Measurements from ENCODE around the gene LTA4H.

LTA4H gene

DNA sequence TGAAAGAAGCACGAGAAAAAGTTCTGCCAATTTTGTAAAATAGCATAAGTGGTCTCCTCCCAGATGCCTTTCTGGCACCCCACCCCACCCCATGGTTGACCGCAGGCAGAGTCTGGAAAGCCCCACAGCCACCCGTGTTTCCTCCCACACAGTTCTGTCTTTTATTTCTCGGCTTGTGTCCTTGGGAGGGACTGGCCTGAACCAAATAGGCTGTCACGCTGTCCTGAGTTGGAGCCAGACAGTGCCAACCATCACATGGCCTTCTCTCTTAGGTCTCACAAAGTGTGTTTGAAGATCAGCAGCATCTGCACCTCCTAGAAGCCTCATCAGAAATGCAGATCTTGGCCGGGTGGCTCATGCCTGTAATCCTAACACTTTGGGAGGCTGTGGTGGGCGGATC is 10.2 kb upstream of the LTA4H start:
- Histone ChIP-seq H3K27ac (ENCODE audit: low read depth, low read length) (no peak overlapping the region), H3K27me3 (ENCODE audit: control insufficient read depth, insufficient read depth, low read length) (no peaks in the 10 kb centered on the region), H3K4me1 (ENCODE audit: control insufficient read depth, insufficient read depth, low read length) (no peaks in the 10 kb centered on the region), H3K9ac (ENCODE audit: low read length) (no peak overlapping the region), H3K9me3 (ENCODE audit: control insufficient read depth, insufficient read depth, low read depth, low read length) (no peaks in the 10 kb centered on the region), H3K4me3 (ENCODE audit: low read depth, low read length) (no peak overlapping the region), H3K36me3 (ENCODE audit: control insufficient read depth, insufficient read depth, low read length) (no peaks in the 10 kb centered on the region)

DNA sequence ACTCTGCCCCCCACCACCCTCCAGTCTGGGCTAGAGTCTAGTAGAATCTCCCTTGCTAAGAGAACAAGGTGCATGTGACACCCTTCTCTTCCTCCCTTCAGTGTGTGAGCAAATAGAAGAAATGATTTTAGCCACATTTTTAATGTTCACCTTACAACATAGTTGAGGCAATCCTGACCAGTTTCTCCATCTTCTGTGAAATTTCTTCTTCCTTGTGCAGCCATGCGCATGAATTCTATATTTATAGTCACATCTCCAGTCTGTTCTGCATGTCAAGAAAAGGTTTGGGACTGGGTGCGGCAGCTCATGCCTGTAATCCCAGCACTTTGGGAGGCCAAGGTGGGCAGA is 9.5 kb upstream of the LTA4H start:
- Histone ChIP-seq H3K27ac (ENCODE audit: low read depth, low read length) (no peak overlapping the region), H3K9me3 (ENCODE audit: control insufficient read depth, insufficient read depth, low read depth, low read length) (no peaks in the 10 kb centered on the region)

GRCh38 chr12:96044017-96044942 is 8.9 kb upstream of the LTA4H start:
- no peaks in the 10 kb centered on the region for H3K36me3 ChIP-seq (ENCODE audit: control insufficient read depth, insufficient read depth, low read length)
- H3K9me3 ChIP-seq (ENCODE audit: control insufficient read depth, insufficient read depth, low read depth, low read length): no peaks in the 10 kb centered on the region
- no peak overlapping the region for H3K27ac ChIP-seq (ENCODE audit: low read depth, low read length)
- no peak overlapping the region for H3K9ac ChIP-seq (ENCODE audit: low read length)
- H3K27me3 ChIP-seq (ENCODE audit: control insufficient read depth, insufficient read depth, low read length): no peaks in the 10 kb centered on the region
- H3K4me3 ChIP-seq (ENCODE audit: low read depth, low read length): no peak overlapping the region
- no peaks in the 10 kb centered on the region for H3K4me1 ChIP-seq (ENCODE audit: control insufficient read depth, insufficient read depth, low read length)

More for the DNA sequence above, 9.5 kb upstream of the LTA4H start:
- no peaks in the 10 kb centered on the region for H3K36me3 ChIP-seq (ENCODE audit: control insufficient read depth, insufficient read depth, low read length)
- no peaks in the 10 kb centered on the region for H3K4me1 ChIP-seq (ENCODE audit: control insufficient read depth, insufficient read depth, low read length)
- H3K27me3 ChIP-seq (ENCODE audit: control insufficient read depth, insufficient read depth, low read length): no peaks in the 10 kb centered on the region
- no peak overlapping the region for H3K4me3 ChIP-seq (ENCODE audit: low read depth, low read length)
- H3K9ac ChIP-seq (ENCODE audit: low read length): no peak overlapping the region

GRCh38 chr12:96041181-96041580 is 5.8 kb upstream of the LTA4H start:
- Histone ChIP-seq H3K9me3 (ENCODE audit: control insufficient read depth, insufficient read depth, low read depth, low read length) (no peaks in the 10 kb centered on the region), H3K36me3 (ENCODE audit: control insufficient read depth, insufficient read depth, low read length) (no peaks in the 10 kb centered on the region), H3K4me3 (ENCODE audit: low read depth, low read length) (no peak overlapping the region), H3K4me1 (ENCODE audit: control insufficient read depth, insufficient read depth, low read length) (no peaks in the 10 kb centered on the region), H3K27me3 (ENCODE audit: control insufficient read depth, insufficient read depth, low read length) (no peaks in the 10 kb centered on the region), H3K27ac (ENCODE audit: low read depth, low read length) (no peak overlapping the region), H3K9ac (ENCODE audit: low read length) (no peak overlapping the region)

- Histone ChIP-seq H3K27ac (ENCODE audit: low read depth, low read length) (no peak overlapping the region), H3K27me3 (ENCODE audit: control insufficient read depth, insufficient read depth, low read length) (no peaks in the 10 kb centered on the region), H3K4me3 (ENCODE audit: low read depth, low read length) (no peak overlapping the region), H3K9me3 (ENCODE audit: control insufficient read depth, insufficient read depth, low read depth, low read length) (no peaks in the 10 kb centered on the region), H3K36me3 (ENCODE audit: control insufficient read depth, insufficient read depth, low read length) (no peaks in the 10 kb centered on the region), H3K4me1 (ENCODE audit: control insufficient read depth, insufficient read depth, low read length) (no peaks in the 10 kb centered on the region), H3K9ac (ENCODE audit: low read length) (no peak overlapping the region)
Measured at GRCh38 chr12:96040305-96041133, 5.1 kb upstream of the LTA4H start.

DNA sequence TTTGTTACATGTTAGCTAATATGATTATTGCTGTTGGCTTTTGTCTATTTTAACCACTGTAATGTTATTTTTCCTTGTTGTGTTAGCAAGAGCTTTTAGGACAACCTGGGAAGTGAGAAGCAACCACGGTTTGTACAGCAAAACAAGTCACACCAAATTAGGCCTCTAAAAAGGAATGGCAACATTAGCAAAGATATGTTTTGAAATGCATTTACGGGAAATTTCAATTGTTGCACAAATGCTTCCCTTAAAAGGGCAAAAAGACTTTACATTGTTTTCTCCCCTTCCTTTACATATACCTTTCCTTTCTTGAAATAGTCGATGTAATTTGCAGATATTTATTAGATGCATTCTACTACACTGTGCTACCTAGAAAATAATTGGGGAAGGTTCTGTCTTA is 4.1 kb upstream of the LTA4H start:
- Histone ChIP-seq H3K27ac (ENCODE audit: low read depth, low read length) (no peak overlapping the region), H3K27me3 (ENCODE audit: control insufficient read depth, insufficient read depth, low read length) (no peaks in the 10 kb centered on the region), H3K4me3 (ENCODE audit: low read depth, low read length) (no peak overlapping the region), H3K9me3 (ENCODE audit: control insufficient read depth, insufficient read depth, low read depth, low read length) (no peaks in the 10 kb centered on the region), H3K9ac (ENCODE audit: low read length) (no peak overlapping the region), H3K36me3 (ENCODE audit: control insufficient read depth, insufficient read depth, low read length) (no peaks in the 10 kb centered on the region), H3K4me1 (ENCODE audit: control insufficient read depth, insufficient read depth, low read length) (no peaks in the 10 kb centered on the region)

DNA sequence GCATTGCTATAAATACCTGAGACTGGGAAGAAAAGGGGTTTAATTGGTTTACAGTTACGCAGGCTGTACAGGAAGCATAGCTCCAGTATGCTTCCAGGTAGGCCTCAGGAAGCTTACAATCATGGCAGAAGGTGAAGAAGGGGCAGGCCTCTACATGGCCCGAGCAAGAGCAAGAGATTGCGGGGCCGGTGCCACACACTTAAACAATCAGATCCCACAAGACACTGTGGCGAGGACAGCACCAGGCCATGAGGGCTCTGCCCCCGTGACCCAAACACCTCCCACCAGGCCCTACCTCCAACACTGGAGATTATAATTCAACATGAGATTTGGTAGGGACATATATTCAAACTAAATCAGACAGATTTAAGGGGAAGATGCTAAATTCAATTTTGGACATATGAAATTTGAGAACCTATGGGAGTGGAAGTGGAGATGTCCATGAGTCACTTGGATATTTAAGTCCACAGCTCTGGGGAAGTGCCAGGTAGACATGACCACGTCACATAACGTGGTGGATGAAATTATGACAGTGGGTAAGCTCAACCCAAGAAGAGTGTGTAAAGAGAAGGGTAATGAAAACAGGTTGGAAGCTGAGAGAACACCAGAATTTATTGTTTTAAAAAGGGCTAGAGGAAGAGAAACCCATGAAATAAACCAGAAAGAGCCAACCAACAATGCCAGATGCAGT is 1.5 kb upstream of the LTA4H start:
- no peaks in the 10 kb centered on the region for H3K36me3 ChIP-seq (ENCODE audit: control insufficient read depth, insufficient read depth, low read length)
- no peaks in the 10 kb centered on the region for H3K27me3 ChIP-seq (ENCODE audit: control insufficient read depth, insufficient read depth, low read length)
- H3K27ac ChIP-seq (ENCODE audit: low read depth, low read length): no peak overlapping the region
- no peak overlapping the region for H3K9ac ChIP-seq (ENCODE audit: low read length)
- H3K9me3 ChIP-seq (ENCODE audit: control insufficient read depth, insufficient read depth, low read depth, low read length): no peaks in the 10 kb centered on the region
- H3K4me3 ChIP-seq (ENCODE audit: low read depth, low read length): no peak overlapping the region
- H3K4me1 ChIP-seq (ENCODE audit: control insufficient read depth, insufficient read depth, low read length): peaks cover 8% of the 10 kb centered on the region; the same call in 1 of the 2 replicates

DNA sequence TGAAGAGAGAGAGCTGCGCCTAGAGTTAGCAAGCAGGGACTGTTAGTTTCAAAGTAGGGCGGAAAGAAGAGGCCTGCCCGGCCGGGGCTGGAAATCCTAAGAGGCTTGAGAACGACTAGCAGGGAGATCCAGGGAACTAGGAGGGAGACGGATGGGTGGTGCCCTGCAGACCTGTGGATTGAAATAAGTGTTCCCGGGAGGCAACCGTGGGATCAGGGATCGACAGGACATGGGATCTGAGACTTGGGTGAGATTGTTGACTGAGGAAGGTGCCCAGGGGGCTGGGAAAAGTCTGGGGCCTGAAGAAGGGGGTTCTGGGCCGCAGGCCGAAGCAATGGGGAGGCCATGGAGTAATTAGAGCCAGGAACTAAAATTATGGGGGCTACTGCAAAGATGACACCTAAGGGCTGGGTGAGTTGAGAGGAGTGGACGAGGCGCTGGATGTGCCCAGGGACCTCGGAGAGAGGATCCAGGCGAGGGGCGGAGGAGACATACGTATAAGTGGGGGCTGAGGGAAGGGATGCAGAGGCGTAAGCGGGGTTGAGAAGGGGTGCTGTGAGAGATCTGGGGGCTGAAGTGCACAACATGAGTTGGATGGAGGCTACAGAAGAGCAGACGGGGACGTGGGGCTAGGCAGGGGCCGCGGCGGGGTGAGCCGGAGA is 635 bp downstream of the LTA4H start:
- Histone ChIP-seq H3K27me3 (ENCODE audit: control insufficient read depth, insufficient read depth, low read length) (no peaks in the 10 kb centered on the region), H3K36me3 (ENCODE audit: control insufficient read depth, insufficient read depth, low read length) (no peaks in the 10 kb centered on the region; the same call in 1 of the 2 replicates), H3K27ac (ENCODE audit: low read depth, low read length) (no peak overlapping the region), H3K4me3 (ENCODE audit: low read depth, low read length) (peak overlapping the region; percentile 94), H3K9me3 (ENCODE audit: control insufficient read depth, insufficient read depth, low read depth, low read length) (no peaks in the 10 kb centered on the region), H3K9ac (ENCODE audit: low read length) (peak overlapping the region; percentile 52), H3K4me1 (ENCODE audit: control insufficient read depth, insufficient read depth, low read length) (peaks cover 8% of the 10 kb centered on the region; the same call in 1 of the 2 replicates)

DNA sequence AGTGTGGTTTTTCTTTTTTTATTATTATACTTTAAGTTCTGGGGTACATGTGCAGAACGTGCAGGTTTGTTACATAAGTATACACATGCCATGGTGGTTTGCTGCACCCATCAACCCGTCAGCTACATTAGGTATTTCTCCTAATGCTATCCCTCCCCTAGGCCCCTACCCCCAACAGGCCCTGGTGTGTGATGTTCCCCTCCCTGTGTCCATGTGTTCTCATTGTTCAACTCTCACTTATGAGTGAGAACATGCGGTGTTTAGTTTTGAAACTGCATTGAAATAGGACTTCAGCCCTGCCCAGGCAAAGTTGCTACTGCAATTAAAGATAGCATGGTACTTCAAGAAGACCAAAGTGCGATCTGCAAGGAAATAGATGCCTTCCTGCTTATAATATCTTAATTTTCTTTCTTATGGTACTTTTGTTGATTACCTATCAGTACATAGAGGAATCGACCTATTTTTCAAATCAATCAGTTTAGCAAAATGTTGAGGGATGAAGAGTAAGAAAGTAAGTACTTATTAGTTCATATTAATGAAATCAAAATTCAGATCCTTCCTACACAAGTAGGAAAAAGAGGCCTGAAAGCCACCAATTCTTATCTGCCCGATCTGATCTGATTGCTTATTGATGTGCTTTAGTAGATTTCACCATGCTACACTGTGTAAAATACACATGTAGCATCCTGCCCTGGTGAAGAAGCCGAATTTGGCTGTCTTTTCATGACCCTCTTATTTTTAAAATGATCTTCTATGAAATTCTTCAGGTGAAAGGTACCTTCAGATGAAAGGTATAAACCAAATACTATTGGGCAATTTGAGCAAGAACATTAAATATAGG is 1.6 kb downstream of the LTA4H start:
- Histone ChIP-seq H3K9me3 (ENCODE audit: control insufficient read depth, insufficient read depth, low read depth, low read length) (no peaks in the 10 kb centered on the region), H3K27me3 (ENCODE audit: control insufficient read depth, insufficient read depth, low read length) (no peaks in the 10 kb centered on the region), H3K4me1 (ENCODE audit: control insufficient read depth, insufficient read depth, low read length) (peaks cover 8% of the 10 kb centered on the region; the same call in 1 of the 2 replicates), H3K36me3 (ENCODE audit: control insufficient read depth, insufficient read depth, low read length) (no peaks in the 10 kb centered on the region; the same call in 1 of the 2 replicates), H3K9ac (ENCODE audit: low read length) (peak overlapping the region; percentile 52), H3K27ac (ENCODE audit: low read depth, low read length) (no peak overlapping the region), H3K4me3 (ENCODE audit: low read depth, low read length) (peak overlapping the region; percentile 94)

DNA sequence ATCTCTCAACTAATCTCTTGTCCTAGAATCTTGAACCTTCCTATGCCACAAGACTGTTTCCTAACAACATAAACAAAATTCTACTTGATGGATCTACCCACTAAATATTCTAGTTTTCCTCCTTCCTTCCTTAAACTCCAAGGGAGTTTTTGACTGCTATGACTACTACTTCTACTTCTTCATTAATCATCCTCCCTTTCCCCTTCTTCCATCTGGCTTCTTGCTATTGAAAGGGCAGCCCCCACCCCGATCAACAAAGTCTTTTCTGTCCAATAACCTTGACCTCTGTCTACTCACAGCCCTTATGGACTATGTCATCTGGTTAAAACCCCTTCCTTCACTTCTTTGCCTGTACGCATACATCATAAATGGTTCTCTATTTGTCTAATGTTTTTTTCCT is 5.6 kb downstream of the LTA4H start:
- Histone ChIP-seq H3K36me3 (ENCODE audit: control insufficient read depth, insufficient read depth, low read length) (peaks cover 39% of the 10 kb centered on the region), H3K27me3 (ENCODE audit: control insufficient read depth, insufficient read depth, low read length) (no peaks in the 10 kb centered on the region), H3K9ac (ENCODE audit: low read length) (no peak overlapping the region), H3K9me3 (ENCODE audit: control insufficient read depth, insufficient read depth, low read depth, low read length) (no peaks in the 10 kb centered on the region), H3K27ac (ENCODE audit: low read depth, low read length) (no peak overlapping the region), H3K4me1 (ENCODE audit: control insufficient read depth, insufficient read depth, low read length) (peaks cover 8% of the 10 kb centered on the region; the same call in 1 of the 2 replicates), H3K4me3 (ENCODE audit: low read depth, low read length) (no peak overlapping the region)

All from HUES6 (cell line).